NCI-H146 (cell line): ENCODE results near the gene NLGN1.

Source experiments
- DNase-seq: peaks from one replicate; lab custom pipeline; 2025; lab: John Stamatoyannopoulos, UW

Gene NLGN1

DNA sequence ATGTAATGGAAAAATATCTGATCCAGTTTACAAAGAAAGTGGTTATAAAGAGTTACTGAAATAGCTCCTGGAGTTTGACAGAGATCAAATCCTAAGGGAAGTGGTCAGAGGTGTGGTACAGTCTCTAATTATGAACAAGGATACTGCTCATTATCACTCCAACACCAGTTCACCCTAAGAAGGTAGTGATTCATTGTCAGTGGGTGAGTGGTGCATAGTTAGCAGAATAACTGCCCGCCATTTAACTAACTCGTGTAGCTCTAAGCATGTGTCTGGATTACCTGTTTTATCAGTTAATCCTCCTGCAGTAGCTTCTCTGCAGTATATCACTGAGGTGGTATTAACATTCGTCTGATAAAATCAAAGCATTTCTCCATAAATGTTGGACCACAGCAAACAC, 700.1 kb downstream of the NLGN1 start:
- no peak for DNase-seq

DNA sequence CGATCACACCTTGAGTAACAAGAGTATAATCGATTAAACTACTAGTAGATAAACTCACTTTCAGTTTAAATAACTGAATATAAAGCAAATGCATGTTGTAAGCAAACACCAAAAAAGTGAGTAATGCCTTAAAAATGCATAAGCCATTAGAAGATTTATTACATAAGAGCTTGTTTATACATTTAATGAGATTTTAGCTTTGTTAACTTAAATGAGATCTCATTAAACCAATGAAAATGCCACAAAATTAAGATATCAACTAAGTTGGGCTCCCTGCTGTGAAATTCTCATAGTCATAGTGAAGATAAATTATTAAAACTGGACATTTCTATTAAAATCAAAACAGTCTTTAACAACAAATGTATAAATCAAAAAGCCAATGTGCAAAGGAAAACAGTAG, 701.2 kb downstream of the NLGN1 start:
- DNase-seq = no peak

DNA sequence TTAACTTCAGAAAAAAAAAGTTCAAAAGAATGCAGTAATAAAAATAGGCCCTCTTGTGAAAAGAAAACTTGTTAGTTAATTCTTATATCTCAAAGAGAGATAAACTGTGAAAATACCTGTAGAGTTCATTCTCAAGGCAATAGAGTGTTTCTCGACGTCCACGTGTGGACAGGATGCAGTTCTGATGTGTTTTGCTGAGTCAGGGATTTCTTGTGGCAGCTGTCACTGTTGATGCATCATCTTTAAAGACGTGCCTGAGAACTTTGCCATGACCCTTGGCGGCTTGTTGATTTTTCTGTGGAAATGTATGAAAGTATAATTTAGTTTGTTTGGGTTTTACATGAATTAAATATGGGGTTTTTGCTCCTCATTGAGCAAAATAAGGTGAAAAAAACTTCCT, 702.2 kb downstream of the NLGN1 start:
- no peak for DNase-seq

DNA sequence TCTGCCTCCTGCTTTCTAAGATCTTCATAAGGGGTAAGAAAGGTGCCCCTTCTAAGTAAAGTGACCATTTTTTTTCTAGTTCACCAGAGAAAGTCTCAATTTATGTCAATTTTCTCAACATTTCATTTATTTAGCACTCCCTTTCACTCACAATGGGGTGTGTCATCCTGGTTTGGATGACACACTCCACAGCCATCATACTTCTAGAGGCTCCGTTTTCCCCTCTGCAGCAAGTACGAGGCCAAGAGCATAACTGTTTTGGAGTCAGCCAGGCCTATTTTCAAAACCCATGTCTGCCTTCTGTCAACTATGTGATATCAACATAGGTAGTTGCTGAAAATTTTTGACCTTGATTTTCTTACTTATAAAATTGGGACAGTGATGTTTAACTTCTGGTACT, 703.2 kb downstream of the NLGN1 start:
- DNase-seq = no peak

DNA sequence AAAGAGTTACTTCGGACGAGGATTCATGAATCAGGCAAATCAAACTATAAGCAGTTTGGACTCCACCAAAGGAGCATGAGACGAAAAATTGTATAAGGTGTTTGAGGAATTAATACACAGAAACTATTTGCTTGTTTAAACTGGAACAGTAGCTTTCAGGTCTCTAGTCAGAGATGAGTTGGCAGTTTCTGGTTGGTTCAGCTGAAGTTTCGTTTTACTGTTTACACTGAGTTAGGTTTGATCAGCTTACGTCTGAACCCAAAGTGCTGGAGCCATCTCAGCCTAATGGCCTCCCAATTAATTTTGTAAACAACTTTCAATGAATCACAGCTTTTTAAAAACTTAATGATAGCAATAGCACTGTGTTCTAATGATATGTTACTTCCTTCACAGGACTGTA, 703.7 kb downstream of the NLGN1 start:
- DNase-seq = peak; percentile 68

DNA sequence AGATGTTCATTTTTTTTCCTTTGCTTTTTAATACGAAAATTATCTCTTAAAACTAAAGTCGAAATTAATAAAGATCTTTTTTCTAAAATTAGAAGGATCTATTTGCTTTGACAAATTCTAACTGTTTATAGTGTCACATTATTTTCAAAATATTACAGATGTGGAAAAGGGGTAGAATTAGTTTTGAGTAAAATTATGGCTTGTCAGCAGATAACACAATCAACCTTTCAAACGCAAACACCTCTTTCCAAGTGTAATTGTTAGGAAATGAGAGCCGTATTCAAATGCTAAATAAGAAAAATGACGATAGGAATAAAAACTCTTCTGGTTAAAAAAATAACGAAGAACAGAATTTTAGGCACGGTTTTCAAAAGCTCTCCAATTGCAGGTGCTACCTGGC, 704.7 kb downstream of the NLGN1 start:
- DNase-seq = no peak

DNA sequence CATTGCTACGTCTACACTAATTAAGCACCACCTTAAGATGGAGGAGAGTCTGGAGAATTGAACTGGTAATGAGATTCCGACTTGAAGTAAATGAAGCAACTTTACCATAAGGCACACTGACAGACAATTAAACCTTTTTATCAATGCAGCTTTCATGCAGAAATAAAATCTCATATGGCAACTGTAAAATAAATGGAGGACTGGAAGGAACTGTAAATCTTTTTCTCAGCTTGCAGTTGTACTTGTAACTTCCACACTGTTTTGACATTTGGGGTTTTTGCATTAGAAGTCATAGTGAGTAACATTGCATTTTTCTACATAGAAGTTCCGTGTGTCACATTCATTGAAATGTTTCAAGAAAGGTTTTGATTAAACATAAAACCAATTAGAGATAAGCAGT, 705.3 kb downstream of the NLGN1 start:
- DNase-seq = no peak

DNA sequence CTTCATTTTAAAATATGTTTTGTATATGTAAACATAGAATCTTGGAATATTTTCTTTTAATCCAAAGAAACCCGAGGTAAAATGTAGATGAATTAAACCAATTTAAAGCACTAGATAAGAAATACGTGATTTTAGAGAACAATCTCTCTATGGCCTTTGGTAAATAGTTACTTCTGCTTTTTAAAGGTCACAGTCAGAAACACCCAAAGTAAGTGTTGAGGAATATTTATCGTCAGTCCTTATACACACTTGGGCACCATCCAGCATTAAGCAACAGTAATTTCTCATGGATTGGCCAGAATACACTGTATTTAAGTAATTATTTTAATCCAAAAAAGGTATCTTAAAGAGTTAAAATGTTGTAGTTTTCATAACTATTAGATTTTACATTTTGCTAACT, 713.2 kb downstream of the NLGN1 start:
- no peak for DNase-seq

DNA sequence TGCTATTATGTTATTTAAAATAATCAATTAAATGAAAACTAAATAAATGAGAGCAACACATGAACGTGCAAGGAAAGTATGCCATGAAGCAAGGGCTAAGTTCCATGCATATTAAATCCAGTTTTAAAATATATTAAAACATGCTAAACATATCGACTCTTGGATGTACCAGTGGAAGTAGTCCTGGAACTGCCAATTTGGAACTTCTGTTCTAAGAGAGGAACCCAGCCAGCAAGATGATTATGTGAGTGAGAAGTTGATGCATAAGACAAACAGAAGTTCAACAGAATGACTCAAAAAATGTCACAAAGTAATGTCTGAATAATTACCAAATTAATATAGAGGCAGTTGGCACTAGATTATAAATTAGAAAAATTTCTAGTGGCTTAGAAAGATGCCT, 714.2 kb downstream of the NLGN1 start:
- DNase-seq = no peak

DNA sequence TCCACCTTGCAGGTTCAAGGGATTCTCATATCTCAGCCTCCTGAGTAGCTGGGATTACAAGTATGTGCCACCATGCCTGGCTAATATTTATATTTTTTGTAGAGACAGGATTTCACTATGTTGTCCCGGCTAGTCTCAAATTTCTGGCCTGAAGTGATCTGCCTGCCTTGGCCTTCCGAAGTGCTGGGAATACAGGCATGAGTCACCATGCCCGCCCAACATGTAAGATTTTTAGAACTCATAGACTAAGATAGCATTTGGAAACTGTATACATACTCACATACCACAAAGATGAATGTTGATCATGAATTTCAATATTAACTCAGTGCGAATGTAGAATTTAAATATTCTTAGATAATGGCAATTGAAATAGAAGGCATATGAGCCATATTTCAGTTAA, 718.9 kb downstream of the NLGN1 start:
- no peak for DNase-seq

DNA sequence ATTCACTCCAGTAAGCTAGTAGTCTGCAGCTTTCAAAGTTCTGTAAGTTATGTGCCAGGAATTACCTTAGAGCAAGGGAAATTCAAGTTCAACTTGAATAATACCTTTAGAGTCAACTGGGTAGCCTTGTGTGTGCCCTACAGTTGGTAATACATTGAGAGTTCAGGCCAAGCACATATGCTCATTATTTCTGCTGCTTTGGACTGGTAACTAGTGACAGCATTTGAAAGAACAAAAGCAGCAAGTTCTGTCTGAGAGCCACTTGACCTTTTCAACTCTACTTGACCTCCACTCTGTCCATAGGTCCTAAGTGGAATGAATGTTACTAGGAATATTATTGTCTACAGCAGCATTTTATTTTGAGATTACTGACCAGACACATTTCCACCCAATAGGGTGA, 723.5 kb downstream of the NLGN1 start:
- DNase-seq = no peak

DNA sequence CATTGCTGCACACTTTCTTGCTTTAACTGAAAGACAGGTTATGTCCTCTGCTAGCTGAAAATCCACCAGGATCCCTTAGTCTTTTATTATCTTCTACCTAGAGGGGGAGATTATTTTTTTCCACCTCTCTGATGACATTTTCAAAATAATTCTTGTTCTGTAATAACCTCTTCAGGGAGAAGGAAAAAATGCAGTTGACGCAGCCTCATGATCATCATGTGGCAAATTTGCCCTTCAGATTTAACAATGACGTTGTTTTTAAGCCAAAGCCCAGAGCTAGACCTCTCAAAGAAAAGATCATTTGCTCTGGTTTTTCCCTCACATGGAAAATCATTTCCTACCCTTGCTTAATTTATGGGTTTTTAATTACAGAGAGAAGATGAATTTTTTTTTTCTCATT, 724.9 kb downstream of the NLGN1 start:
- no peak for DNase-seq

DNA sequence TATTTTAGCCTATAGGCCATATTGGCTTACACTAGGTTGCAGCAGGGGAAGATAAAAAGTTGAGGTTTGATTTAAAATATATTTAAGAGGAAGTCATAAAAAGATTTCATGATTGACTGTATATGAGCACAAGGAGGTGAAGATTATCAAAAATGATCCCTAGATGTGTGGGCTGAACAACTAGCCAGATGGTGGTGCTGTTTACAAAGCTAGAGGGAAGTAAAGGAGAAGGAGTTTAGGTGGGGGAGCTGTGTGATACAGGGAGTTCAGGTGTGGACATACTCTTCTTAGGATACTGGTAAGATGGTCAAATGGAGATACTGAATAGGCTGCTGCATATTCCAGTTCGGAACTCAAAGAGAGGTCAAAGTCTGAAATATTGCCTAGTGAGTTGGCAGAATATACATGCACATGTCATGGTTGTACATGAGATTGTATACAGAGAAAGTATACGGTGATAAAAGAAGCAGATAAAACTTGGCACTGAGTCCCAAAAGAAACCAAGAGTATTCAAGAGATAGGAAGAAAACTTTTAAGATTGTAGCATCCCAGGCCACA, 727.8 kb downstream of the NLGN1 start:
- peak; percentile 89 for DNase-seq

DNA sequence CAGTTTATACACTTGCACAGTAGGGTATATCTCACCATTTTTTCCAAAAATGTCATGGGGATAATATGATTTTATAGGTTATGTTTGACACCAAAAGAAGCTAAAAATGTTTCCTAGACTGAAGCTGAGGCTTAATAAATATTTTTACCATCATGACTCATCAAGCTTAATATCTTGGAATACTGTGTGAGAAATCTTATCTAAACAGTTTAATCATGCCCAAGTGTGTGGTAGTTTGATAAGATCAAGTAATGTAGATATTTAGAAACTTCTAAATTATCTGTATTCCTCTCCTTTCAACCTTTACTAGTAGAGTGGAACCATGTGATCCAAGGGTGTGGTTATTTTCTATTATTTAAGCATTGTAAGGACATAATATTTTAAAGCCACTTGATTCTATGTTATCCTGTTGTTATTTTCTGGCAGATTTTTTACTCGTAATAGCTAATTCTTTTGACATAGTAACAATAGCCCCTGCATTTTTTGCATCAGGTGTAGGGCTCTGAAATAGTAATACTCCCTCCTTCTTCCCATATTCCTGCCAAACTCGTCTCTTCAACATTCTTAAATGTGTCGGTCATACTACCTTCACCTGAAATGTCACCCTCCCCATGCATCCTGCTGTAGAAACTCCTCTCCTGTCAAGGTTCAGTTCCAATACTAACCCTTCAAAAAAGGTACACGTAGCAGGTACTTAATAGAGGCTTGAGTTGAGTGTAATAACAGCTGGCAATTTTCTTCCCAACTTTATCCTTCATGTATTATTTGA, 729.6 kb downstream of the NLGN1 start:
- no peak for DNase-seq

DNA sequence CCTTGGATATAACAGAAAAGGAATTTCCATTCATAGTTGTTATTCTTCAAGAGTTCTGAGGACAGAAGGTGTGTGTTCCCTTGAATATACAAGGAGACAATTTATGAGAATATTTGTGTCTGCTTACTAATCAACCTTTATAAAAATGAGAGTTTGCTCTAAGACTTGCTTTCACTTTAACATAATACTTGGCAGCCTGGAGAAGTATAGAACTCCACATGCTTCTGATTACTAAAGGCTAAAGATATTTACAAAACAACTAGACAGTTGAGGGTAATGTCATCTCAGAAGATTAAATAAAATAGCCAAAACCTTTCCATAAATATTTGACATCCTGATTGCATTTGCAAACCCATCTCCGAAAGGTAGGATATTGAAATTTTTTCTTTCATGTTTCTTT, 734.5 kb downstream of the NLGN1 start:
- DNase-seq = no peak

DNA sequence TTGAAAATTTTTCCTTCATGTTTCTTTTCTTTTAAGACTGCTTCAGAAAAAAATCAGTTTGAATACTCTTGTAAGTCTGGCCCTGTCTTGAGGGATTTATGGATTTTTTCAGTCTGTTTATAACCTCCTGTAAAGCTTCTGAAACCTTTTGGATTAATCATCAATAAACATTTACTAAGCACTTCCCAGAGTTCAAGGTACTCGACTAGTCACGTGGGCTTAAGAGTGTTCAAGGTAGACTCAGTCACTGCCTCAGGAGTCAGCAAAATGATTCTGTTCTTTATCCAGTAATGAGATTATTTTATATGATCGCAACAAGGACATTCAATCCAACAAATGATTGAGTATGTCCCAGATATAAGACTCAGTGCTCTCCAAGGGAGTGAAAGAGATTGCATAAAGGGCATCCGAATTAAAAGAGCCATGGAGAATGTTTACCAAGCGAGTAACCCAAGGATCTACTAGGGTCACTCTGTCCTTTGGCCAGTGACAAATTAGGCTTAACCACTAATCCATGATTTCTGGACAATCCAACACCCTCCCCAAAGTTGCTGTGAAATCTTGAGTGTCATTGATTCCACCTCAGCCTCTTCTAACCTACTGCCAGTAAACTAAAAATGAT, 735.0 kb downstream of the NLGN1 start:
- no peak for DNase-seq

DNA sequence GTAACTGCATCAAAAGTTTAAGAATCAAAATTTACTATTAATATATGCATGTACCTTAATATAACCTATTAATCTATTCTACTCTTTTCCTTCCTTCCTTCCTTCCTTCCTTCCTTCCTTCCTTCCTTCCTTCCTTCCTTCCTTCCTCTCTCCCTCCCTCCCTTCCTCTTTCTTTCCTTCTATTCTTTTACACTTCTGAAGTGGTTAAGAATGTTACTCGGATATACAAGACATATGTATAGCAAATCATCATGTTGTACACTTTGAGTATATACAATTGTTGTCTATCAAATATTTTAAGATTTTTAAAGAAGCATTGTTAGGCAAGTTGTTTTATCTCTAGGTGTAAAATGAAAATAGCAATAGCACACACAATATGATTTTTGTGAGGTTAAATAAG, 748.5 kb downstream of the NLGN1 start:
- no peak for DNase-seq

DNA sequence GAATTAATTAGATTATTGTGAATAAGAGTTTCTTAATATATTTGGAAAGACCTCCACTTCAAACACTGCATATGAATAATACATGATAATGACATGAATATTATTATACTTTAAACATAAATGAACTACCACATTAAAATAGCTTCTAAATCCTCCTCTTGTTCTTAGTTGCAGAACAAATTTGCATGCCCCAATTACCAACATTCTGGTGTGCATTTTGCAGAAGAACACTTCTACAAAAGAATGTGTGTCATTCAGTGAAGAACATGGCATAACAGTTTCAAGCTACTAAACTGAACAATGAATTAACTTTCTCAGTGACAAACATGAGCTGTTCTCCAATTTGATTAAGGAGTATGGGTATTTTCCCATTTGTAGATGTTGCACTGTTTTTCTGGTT, 750.3 kb downstream of the NLGN1 start:
- no peak for DNase-seq

DNA sequence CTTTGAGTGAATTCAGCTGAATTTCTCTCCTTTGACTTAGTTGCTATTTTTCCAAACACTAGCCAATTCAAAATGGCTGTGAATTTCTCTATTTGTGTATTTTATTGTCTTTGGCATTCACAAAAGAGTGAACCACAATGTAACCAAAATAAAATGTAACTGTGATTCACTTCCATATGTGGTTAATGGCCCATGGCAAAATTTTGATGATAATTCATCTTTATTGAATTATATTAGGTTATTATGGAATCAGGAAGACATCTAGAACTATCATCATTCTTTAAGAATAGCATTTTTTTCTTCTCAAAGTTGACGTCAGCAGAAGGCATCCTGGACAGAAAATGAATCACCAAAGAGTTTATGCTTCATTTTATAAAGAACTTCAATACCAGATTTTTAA, 756.3 kb downstream of the NLGN1 start:
- DNase-seq = no peak

DNA sequence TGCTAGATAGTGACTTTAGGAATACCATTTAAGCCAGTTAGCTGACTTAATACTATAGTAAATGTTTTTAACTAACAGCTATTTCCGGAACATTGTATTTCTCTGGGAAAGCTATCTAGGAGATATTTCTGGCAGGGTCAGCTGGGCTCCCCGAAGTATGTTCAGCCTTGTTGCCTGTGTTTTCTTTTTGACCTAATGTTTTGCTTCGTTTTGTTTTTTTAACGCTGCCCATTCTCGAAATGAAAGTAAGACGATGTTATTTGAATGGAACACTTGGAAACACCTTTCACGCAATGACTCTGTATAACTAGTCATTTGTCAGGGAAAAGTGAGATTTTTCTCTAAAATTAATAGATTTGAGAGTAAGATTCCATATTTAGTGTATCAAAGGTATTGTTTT, 758.7 kb downstream of the NLGN1 start:
- DNase-seq = no peak

DNA sequence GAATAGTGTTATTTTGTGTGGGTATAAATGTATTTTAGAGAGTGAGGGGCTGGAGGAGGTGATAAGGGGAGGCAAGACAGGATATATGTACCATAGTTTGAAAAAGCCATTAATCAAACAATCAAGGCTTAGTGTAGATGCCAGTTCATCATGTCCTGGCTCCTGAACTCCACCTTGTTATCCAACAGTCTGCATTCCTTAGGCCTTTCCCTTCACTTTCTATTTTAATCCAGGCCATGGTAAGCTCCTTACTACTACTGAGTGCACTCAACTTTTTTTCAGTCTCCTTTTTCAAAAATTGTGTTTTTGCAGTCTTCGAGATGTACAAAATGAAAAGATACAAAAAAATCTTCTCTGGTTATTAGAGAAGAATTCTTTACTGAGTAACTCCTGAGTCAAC, 761.1 kb downstream of the NLGN1 start:
- no peak for DNase-seq

DNA sequence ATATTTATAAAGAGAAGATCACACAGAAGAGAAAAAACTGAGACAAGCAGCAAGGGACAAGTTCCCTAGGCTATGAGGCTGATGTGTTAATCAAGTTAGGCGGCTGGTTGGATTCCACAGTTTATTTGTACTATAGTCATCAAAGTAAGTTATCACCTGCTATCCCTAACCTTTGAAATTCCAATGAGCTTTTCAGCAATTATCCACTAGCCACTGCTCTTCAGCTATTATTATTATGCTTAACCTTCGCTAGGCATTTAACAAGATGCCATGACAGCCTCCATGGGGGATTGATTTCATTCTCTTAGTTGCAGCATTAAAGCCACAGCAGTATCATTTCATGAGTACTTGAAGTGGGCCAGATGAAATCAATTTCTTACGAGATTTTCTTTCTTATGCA, 762.1 kb downstream of the NLGN1 start:
- no peak for DNase-seq

DNA sequence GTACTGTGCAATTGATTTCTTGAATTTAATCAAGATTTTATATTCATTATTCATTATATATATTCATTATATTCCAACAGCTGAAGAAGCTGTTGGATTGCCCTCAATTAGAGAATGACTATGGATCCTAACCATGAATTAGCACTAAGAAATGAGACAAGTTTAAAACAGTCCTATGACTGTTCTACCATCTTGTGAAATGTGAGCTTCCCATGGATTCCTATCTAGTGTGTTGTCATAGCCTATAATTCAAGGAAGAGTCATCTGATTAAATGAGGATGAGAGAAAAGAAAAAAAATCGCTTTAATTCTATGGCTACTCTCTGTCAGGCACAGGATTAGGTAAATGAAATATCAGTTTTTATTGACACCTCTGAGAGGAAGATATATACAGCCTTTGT, 765.0 kb downstream of the NLGN1 start:
- no peak for DNase-seq

DNA sequence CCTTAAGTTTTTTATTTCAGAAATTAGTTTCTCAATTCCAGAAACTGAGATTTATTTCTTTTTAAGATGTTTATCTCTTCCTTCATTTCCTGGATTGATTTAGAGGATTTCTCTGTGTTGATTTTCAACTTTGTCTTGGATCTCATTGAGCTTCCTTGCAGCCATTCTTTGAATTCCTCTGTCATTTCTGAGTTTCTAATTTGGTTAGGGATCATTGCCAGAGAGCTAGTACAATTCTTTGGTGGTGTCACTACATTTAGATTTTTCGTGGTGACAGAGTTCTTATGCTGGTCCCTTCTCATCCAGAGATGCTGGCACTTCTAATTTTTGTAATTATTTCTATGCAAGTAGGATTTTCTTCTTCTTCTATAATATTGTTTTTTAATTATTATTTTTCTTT, 770.5 kb downstream of the NLGN1 start:
- DNase-seq = no peak
